Adrenal gland (tissue), 12 donors: ENCODE measurements around the gene MAN1A2. TPM values are rescaled to one million over a fixed set of nuclear protein-coding genes. Genes with fewer than 3 reads are reported as not detected.

ENCODE experiments used
- DNase-seq, 7 donors: peaks; one replicate each; pipeline ENCODE4 v3.0.0-alpha.2; 2019 to 2020
- H3K27ac ChIP-seq, 5 donors: fragments of 200-600 bp; sonication (generic) in 4 of 5; 1 replicate in 3 of 5; 2 replicates in 2 of 5; pipeline versions ENCODE4 v1.5.1 to v1.8.0; 2016 to 2020; ENCODE audit warnings: mild to moderate bottlenecking in 1 of 5
- H3K27me3 ChIP-seq: fragments of 200-600 bp; 2 replicates; pipeline ENCODE4 v1.8.0; 2021
- H3K36me3 ChIP-seq, 2 donors: fragments of 200-600 bp; replicated peaks in 1 of 2; 1 replicate in 1 of 2; 2 replicates in 1 of 2; pipeline versions ENCODE4 v1.5.1 to v1.8.0; 2018 to 2022
- H3K4me1 ChIP-seq, 2 donors: fragments of 200-600 bp; replicated peaks in 1 of 2; 1 replicate in 1 of 2; 2 replicates in 1 of 2; pipeline versions ENCODE4 v1.5.1 to v1.8.0; 2018 to 2021
- H3K4me3 ChIP-seq, 4 donors: fragments of 200-600 bp; sonication (generic) in 3 of 4; one replicate each; pipeline ENCODE4 v1.5.1; 2016 to 2018
- H3K9me3 ChIP-seq, 3 donors: fragments of 200-600 bp; sonication (generic) in 1 of 3; replicated peaks in 1 of 3; 1 replicate in 2 of 3; 2 replicates in 1 of 3; pipeline versions ENCODE4 v1.5.1 to v1.8.0; 2016 to 2021
- POLR2A ChIP-seq, 2 donors: fragments of 450-650 bp; IDR thresholded peaks; one replicate each; pipeline ENCODE4 v1.6.1; 2017; ENCODE audit warnings: antibody characterized with exemption in 2 of 2, mild to moderate bottlenecking in 2 of 2, moderate library complexity in 1 of 2
- WGBS, 4 donors: extraction: QIAGEN DNeasy Blood & Tissue Kit in 2 of 4; methylation state at CpG; one replicate each; pipeline versions ENCODE4 v1.1.5 to v1.1.7; 2013 to 2017; 5-methylcytosine and 5-hydroxymethylcytosine counted together
- intact Hi-C, 2 donors: fragments of 100-400 bp; cut with DNase I; formaldehyde crosslinking; loops; one replicate each; pipeline versions ENCODE4 v1.14.1 to v1.15.0; 2022 to 2023
- polyA plus RNA-seq, 3 donors: library from polyadenylated mRNA; stranded (reverse); fragments of 200-250 nt in 2 of 3; fragments of 350-450 nt in 1 of 3; fragmentation: Illumina TruSeq in 1 of 3; extraction: RNeasy Lipid Tissue Mini Kit (QIAGEN cat#74804) in 1 of 3; gene quantifications; one replicate each; pipeline ENCODE4 v1.2.3, GENCODE V29; 2013 to 2014
- total RNA-seq, 9 donors: library from RNA; depleted of rRNA in 4 of 9; stranded (reverse); fragments of >200 nt in 4 of 9; fragments of 120-200 nt in 1 of 9; fragmentation: NEBNext Ultra II Directional in 1 of 9; extraction: Animal tissue kit (Norgen Biotek cat#: 25700) in 1 of 9; gene quantifications; one replicate each; pipeline versions ENCODE4 v1.1.0 to v1.2.4, GENCODE V29; 2013 to 2023
- TF ChIP-seq, protein P1 (sequence below), 6 experiments: fragments of 450-650 bp in 4 of 6; fragments of 200-600 bp in 2 of 6; sonication (generic) in 1 of 6; IDR thresholded peaks; 1 replicate in 5 of 6; 2 replicates in 1 of 6; pipeline versions ENCODE4 v1.5.1 to v1.8.0; 2016 to 2021; ENCODE audit warnings: antibody characterized with exemption in 6 of 6, mild to moderate bottlenecking in 2 of 6, moderate library complexity in 1 of 6
- donor health status: healthy with polysubstance abuse.
- donor health status: Bipolar disorder and iron deficiency.
- donor health status: DM: yes; HTN: yes; CAD: no.
- donor health status: DM: no; HTN: no; CAD: no.
- donor health status: DM: no; HTN: no; CAD: no.
- donor health status: DM: yes; HTN: yes; CAD: no.

MAN1A2 gene
- total and polyA plus RNA-seq, 12 donors = 4.4 to 45.2 (median 34.1) TPM

GRCh38 chr1:117479086-117479485 lies 111.8 kb downstream of the MAN1A2 start:
- H3K9me3 ChIP-seq = no peaks in the 10 kb centered on the region
- no peaks in the 10 kb centered on the region for H3K27me3 ChIP-seq
- TF ChIP-seq POLR2A (IDR thresholded peaks at IDR 0.05) = no peak
- TF ChIP-seq, protein P1, sequence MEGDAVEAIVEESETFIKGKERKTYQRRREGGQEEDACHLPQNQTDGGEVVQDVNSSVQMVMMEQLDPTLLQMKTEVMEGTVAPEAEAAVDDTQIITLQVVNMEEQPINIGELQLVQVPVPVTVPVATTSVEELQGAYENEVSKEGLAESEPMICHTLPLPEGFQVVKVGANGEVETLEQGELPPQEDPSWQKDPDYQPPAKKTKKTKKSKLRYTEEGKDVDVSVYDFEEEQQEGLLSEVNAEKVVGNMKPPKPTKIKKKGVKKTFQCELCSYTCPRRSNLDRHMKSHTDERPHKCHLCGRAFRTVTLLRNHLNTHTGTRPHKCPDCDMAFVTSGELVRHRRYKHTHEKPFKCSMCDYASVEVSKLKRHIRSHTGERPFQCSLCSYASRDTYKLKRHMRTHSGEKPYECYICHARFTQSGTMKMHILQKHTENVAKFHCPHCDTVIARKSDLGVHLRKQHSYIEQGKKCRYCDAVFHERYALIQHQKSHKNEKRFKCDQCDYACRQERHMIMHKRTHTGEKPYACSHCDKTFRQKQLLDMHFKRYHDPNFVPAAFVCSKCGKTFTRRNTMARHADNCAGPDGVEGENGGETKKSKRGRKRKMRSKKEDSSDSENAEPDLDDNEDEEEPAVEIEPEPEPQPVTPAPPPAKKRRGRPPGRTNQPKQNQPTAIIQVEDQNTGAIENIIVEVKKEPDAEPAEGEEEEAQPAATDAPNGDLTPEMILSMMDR (IDR thresholded peaks at IDR 0.05) = no peak
- H3K4me3 ChIP-seq = no peak overlapping the region
- intact Hi-C loops = no loop called here
- no peak for DNase-seq
- H3K36me3 ChIP-seq = no peaks in the 10 kb centered on the region
- H3K27ac ChIP-seq = no peak overlapping the region
- H3K4me1 ChIP-seq = no peaks in the 10 kb centered on the region

GRCh38 chr1:117481410-117481809 lies 114.2 kb downstream of the MAN1A2 start:
- intact Hi-C loops = no loop called here

GRCh38 chr1:117493906-117494305 lies 126.7 kb downstream of the MAN1A2 start:
- DNase-seq = no peak
- no peaks in the 10 kb centered on the region for H3K36me3 ChIP-seq
- intact Hi-C loops = no loop called here
- no peak overlapping the region for H3K4me3 ChIP-seq
- no peaks in the 10 kb centered on the region for H3K4me1 ChIP-seq
- TF ChIP-seq, protein P1 (IDR thresholded peaks at IDR 0.05) = no peak
- TF ChIP-seq POLR2A (IDR thresholded peaks at IDR 0.05) = no peak
- no peak overlapping the region for H3K27ac ChIP-seq
- no peaks in the 10 kb centered on the region for H3K27me3 ChIP-seq
- H3K9me3 ChIP-seq = no peaks in the 10 kb centered on the region
- 89 to 96% (median 94%) methylated on average over 2 of the region's 2 CpGs for WGBS, 4 donors

More at GRCh38 chr1:117481410-117481809, 114.2 kb downstream of the MAN1A2 start:
- no peak overlapping the region for H3K4me3 ChIP-seq
- no peaks in the 10 kb centered on the region for H3K4me1 ChIP-seq
- no peak overlapping the region for H3K27ac ChIP-seq
- TF ChIP-seq, protein P1 (IDR thresholded peaks at IDR 0.05) = no peak
- TF ChIP-seq POLR2A (IDR thresholded peaks at IDR 0.05) = no peak
- no peaks in the 10 kb centered on the region for H3K27me3 ChIP-seq
- DNase-seq = no peak
- H3K9me3 ChIP-seq = no peaks in the 10 kb centered on the region
- H3K36me3 ChIP-seq = no peaks in the 10 kb centered on the region
- 86 to 100% (median 93%) methylated on average over 1 of the region's 1 CpG for WGBS, 4 donors

GRCh38 chr1:117495068-117495467 lies 127.8 kb downstream of the MAN1A2 start:
- no peak overlapping the region for H3K4me3 ChIP-seq
- H3K9me3 ChIP-seq = no peaks in the 10 kb centered on the region
- H3K36me3 ChIP-seq = no peaks in the 10 kb centered on the region
- intact Hi-C loops = no loop called here
- no peak for TF ChIP-seq POLR2A (IDR thresholded peaks at IDR 0.05)
- TF ChIP-seq, protein P1 (IDR thresholded peaks at IDR 0.05) = no peak
- WGBS, 4 donors = 90 to 97% (median 94%) methylated on average over 1 of the region's 1 CpG
- no peaks in the 10 kb centered on the region for H3K27me3 ChIP-seq
- DNase-seq = no peak
- H3K27ac ChIP-seq = no peak overlapping the region
- no peaks in the 10 kb centered on the region for H3K4me1 ChIP-seq
